Activated CD4-positive, CD25-positive, alpha-beta regulatory T cell treated with anti-CD3 and anti-CD28 coated beads, Interleukin-2, amount 50 U/mL, for 24 hours (primary cell): ENCODE results near the gene DLGAP4.

Source experiments
- ATAC-seq, 2 donors: fragments of 150-1000 bp; cut with Tn5 transposase; one replicate each; pipeline ENCODE4 v1.10.0; 2021; ENCODE audit warnings: mild to moderate bottlenecking in 1 of 2, moderate library complexity in 1 of 2

DLGAP4 gene

DNA sequence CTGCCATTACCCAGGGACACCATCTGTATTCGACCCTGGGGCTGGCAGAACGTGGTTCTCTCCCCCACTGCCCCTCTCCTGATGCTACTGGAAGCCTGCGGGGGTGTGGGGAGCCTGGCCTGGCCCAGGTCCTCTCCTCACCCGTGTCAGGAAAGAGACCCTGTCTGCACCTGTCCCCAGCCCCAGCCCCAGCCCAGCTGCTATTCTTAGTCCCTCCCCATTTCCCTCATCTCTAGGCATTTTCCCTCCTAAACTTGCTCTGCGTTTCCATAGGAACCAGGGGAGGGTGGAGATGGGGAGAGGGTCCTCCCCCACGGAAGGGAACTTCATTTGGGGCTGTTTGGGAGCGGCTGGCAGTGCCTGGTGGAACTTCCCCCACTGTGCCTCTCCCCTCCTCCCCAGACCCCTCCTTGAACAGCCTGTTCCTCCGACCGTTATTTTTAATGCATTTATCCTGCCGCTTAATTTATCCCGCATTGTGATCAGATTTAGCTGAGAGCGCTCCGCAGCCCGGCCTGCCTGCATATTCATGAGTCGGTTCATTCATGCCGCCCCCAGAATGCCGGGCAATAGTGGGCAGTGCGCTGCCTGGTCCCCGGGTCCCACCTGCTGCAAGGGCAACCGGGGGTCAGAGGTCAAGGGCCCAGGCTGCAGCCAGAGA lies 31.8 kb upstream of the DLGAP4 start:
- no peak for ATAC-seq

GRCh38 chr20:36275011-36275410 lies 31.1 kb upstream of the DLGAP4 start:
- no peak for ATAC-seq

DNA sequence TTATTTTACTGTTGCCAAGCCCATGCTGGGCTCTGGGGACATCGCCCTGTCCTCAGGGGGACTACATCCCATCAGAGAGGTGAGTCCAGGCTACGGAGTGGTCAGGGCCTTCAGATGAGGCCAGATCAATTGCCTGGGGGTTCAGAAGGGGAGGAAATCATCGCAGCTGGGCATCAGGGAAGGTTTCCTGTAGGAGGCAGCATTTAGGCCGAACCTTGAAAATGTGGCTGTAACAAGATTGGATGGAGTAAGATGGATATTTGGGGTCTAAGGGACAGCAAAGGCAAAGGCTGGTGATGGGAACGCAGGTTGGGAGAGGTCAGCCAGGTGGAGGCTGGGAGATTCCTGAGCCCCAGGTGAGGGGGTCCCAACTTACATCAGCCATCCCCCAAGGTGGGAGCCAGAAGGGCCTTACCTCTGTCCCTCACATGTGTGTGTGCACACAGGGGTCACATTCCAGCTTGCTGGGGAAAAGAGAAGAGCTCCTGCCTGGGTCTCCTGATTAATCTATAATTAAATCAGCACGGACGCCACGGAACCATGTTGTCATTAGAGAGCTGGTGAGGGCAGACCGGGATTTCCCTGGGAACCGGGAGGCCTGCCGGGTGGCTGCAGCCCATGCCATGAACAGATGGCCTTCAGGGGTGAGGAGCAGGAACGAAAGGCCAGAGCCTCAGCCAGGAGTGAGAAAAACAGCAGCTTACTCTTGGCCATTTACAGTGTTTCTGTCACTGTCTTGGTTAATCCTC lies 30.5 kb upstream of the DLGAP4 start:
- no peak for ATAC-seq

DNA sequence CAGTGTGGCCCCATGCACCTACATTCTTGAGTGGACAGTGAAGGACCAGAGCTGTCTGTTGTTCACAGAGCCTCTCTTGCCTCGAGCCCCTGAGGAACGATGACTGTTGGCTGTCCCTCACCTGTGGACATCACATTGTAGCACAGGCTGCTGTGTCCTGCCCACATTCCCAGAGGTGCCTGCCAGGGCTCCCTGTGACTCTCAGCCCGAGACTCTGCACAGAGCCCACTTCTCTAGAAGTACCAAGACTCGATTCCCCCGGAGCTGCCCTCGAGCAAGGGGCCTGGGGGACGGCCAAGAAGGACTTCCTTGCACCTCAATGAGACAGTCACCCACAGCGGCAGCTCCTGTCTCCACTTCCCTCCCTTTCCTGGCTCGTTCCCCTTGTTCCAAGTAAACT lies 28.6 kb upstream of the DLGAP4 start:
- no peak for ATAC-seq

- no peak for ATAC-seq
These were observed 26.8 kb upstream of the DLGAP4 start for GRCh38 chr20:36279362-36279761.

- ATAC-seq, result no peak
These were observed 26.4 kb upstream of the DLGAP4 start for GRCh38 chr20:36279776-36280175.

- no peak for ATAC-seq
These were observed 24.3 kb upstream of the DLGAP4 start for GRCh38 chr20:36281785-36282380.

- ATAC-seq, result no peak
These were observed 21.4 kb upstream of the DLGAP4 start for GRCh38 chr20:36284751-36285150.

GRCh38 chr20:36285746-36286447 lies 20.2 kb upstream of the DLGAP4 start:
- ATAC-seq, result no peak

DNA sequence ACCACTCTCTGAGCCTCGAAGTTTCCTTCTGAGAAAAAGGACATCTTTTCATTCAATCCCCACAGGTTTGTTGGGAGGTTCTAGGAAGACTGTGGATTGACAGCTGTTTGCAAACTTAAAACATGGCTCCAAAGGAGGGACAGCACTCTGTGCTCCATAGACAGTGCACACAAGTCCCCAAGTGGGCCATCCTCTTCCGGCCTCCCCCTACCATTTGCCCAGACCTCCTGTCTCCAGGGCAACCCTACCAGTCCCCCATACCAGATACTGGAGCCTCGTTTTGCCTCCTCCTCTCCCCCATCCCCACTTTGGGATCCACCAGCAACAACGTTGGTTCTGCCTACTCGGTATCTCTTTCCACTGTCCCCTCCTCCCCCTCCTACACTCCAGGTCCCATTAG lies 8.5 kb upstream of the DLGAP4 start:
- ATAC-seq, result no peak

DNA sequence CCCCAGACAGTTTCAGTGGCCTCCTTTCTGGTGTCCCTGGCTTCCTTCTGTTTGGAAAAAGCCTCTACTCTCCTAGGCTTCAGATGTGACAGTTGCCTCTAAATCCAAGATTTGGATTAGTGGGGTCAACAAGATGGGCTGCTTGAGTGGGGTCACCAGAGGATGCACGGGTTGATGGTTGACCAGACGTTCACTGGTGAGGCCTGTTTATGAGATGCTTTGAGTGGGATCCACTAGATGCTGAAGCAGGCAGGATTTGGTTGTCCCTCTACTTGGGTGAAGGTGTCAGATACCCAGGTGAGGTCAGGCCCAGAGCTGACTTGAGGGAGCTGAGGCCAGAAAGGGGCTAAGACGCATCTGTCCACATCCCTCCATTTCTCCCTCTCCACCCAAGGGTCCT lies 8.1 kb upstream of the DLGAP4 start:
- ATAC-seq, result no peak

GRCh38 chr20:36298795-36299339 lies 7.3 kb upstream of the DLGAP4 start:
- no peak for ATAC-seq

GRCh38 chr20:36299459-36299858 lies 6.7 kb upstream of the DLGAP4 start:
- no peak for ATAC-seq

DNA sequence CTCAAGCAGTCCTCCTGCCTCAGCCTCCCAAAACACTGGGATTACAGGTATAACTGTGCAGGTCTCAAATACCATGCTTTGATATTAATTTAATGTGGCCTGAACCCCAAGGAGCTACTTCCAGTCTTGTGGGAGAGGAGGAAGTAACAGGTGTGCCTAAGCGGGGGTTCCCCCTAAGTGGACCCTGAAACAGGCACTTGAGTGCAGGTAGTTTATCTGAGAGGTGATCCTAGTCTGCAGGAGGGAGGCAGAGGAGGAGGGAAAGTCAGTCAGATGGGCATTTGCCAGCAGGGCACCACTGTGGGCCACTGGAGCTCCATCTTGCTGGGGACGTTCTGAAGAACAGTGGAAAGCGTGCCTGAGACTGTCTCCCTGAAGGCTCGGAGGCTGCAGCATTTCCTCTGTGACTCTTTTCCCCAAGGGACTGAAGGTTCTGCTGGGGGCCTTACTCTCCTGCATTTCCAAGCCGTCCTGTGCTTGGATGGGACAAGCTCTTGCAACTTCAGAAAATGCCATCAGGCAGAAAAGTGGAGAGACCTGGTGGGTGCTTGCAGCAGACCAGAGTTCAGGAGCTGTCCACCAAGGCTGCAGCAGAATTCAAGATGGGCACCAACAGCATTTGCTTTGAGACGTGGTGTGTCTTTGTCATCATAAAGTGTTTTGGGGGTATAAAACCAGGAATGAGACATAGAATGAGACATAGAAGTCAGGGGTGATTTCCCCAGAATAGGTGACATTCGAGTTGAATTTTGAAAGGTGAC lies 4.6 kb upstream of the DLGAP4 start:
- no peak for ATAC-seq

DNA sequence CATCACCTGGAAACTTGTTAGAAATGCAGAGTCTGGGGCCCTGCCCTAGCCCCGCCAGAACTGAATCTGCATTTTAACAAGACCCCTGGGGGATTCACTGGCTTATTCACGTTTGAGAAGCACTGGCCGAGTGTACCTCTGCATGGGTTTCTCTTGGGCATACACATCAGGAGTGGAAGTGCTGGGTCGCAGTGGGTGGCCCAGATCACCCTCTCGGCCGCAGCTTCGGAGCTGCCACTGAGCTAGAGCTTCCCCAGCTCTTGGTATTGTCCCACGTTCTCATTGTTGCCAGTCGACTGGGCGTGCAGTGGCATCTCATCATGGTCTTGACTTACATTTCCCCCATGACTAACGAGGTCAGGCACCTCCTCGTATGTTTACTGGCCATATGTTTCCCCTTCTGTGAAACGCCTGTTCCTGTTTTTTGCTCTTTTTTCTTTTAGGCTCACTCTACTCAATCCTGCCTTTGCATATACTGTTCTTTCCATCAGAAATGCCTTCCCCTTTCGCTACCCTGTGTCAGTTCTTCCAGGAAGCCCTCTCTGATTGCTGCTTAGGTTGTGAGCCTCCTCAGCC lies 3.0 kb upstream of the DLGAP4 start:
- no peak for ATAC-seq

- ATAC-seq, result no peak
These were observed 2.3 kb upstream of the DLGAP4 start for GRCh38 chr20:36303831-36304230.

GRCh38 chr20:36304786-36305495 lies 1.2 kb upstream of the DLGAP4 start:
- ATAC-seq, result no peak

DNA sequence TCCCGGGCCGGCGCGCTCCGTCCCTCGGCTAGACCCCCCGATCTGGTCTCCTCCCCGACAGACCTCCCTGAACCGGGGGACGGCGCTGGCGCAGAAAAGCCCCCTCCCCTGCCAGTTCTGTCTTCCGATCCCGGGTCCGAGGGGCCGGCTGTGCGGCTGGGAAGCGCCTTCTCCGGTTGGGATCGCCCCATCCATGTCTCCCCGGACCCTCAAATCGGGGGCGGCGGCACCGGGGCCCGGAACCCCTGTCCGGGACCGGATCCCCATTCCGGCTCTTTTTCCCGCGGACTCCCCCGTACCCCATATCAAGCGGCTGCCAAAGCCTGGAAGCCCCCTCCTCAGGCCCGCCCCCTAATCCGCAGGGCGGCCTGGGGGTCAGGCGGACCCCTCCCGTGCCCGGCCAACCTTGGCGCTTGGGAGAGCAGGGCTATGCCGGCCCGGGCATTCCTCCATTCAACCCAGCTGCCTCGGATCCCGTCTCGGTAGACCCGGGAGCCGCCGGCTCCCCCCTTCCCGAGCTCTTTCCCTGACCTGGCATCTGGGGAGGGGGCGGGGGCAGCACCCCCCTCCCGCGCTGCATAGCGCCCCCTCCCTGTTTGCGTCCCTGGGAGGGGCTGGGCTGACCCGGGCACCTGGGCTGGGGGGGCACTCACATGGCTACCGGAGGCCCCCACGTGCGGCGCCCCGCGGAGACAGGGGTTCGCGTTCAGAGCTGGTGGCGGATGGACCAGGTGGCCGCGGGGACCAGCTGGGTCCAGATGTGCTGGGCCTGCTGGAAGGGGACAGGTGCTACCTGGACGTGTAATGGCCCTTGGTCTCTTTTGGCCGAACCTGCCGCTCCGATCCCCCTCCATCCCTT lies 643 bp downstream of the DLGAP4 start:
- ATAC-seq, result no peak

- ATAC-seq, result no peak
These were observed 1.5 kb downstream of the DLGAP4 start for GRCh38 chr20:36307412-36308325.
